HS-5 (cell line): Measurements from ENCODE around the gene CHMP4B.
"Not testable (repeated sequence)": the region's sequence is repeated elsewhere in the genome, so short reads cannot be mapped to it uniquely, and the experiment has no call there.

Experiments used
- DNase-seq: peaks from one replicate; pipeline ENCODE4 v3.0.0-alpha.2; 2012; ENCODE audit warnings: low read depth

The CHMP4B gene

GRCh38 chr20:33790566-33790965 is 20.6 kb upstream of the CHMP4B start:
- no peak for DNase-seq

GRCh38 chr20:33791021-33791420 is 20.1 kb upstream of the CHMP4B start:
- no peak for DNase-seq

DNA sequence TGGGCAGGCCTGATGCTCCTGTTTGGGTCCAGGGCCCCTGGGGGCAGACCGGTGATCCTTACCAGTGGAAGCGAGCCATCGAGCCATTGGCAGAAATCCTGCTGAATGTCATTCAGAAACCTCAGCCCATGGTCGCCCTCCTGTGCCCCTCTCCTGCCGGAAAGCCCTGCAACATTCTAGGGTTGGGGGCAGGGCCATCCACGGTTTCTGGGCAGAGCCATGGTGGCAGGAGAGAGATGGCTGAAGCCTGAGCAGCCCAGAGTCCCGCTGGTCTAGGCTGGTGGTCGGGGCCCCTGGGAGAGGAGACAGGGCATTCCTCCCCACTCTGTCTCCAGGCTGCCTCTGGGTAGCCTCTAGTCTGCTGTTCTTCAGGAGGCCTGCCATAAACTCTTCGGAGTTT is 19.6 kb upstream of the CHMP4B start:
- no peak for DNase-seq

DNA sequence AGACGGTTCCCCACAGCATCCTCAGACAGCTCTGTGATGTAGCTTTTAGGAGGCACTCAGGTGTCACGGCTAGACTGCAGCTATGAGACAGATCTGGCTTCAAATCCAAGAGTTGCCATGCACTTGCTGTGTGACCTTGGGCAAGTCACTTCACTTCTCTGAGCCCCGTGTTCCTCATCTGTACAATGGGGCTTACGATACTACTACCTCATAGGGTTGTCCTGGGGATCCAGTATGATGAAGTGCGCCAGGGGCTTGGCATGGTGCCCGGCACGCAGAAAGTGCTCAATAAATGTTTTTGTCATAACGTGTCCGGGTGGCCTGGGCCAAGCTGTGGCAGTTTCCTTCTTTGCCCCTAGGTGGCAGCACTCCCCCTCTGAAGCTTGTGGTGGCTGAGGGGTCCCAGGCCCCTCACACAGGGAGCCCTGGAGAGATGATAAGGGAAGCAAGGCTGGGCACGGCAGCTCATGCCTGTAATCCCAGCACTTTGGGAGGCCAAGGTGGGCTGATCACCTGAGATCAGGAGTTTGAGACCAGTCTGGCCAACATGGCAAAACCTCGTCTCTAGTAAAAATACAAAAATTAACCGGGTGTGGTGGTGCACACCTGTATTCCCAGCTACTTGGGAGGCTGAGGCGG is 19.1 kb upstream of the CHMP4B start:
- no peak for DNase-seq

DNA sequence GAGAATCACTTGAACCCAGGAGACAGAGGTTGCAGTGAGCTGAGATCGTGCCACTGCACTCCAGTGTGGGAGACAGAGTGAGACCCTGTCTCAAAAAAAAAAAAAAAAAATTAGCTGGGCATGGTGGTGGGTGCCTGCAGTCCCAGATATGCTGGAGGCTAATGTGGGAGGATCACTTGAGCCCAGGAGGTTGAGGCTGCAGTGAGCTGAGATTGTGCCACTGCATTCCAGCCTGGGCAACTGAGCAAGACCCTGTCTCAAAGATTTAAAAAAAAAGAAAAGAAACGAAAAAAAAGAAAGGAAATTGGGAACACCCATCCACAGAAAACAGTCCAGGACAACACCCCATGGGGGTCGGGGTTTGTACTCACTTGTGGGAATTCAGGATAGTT is 18.6 kb upstream of the CHMP4B start:
- DNase-seq, result not testable (repeated sequence)

DNA sequence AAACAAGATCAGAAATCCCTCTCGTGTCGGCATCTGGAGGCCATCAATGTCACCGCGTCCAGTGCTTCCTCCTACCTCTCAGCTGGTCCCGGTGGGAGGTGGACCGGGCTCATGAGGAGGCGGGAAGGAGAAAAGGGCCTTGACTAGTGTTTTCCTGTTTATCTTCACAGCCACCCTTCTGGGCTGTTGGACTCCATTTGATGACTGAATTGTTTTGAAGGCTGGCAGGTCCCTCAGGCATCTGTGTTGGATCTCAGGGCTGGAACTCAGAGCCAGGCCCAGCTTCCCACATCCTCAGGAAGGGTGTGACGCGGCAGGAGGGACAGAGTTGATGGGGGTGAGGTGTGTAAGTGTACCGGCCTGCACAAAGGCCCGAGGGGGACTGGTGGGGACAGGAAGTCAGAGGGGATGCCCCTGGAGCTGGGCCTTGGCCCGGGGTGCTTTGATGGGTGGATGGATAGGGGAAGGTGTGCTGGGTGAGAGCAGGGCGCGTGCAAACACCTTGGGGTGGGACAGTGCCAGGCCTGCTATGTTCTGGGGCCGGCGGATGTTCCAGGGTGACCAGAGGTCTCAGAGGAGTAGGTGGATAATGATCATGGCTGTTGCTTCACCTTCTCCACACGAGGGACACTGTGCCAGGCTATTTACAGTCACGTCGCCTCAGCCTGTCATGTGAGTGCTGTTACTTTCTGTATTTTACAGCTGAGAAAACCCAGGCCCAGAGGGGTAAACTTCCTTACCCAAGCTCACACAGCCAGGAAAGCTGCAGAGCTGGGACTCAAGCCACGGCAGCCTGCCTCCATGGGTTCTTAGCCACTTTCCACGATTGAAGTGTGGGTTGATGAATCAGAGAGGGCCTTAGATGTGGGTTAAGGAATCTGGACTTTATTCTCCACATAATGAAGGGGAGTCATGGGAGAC is 17.9 kb upstream of the CHMP4B start:
- DNase-seq, result no peak

DNA sequence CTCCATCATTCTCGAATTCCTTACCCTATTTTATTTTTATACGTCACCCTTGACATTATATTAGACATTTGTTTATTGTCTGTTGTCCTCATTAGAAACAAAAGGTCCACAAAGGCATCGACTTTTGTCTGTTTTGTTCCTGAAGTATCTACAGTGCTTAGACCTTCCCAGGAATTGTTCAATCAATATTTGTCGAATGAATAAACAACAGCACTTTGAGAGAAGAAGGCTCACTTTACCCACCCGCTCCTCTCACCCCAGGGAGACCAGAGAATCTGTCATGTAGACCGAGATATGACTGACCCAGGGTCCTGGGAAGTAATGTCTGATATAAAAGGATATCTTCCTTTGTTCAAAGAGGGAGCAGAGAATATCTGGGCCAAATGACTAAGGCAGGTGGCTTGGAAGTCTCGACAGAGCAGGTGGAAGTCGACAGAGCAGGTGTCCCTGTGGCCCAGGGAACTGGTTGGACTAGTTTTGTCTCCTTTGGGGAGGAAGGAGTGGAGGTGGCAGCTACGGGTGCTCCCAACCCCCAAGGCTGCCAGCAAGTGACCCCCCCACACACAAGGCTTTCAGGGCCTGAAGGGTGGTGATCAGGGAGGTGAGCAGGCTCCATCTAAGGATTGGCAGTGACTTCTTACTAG is 14.8 kb upstream of the CHMP4B start:
- no peak for DNase-seq

DNA sequence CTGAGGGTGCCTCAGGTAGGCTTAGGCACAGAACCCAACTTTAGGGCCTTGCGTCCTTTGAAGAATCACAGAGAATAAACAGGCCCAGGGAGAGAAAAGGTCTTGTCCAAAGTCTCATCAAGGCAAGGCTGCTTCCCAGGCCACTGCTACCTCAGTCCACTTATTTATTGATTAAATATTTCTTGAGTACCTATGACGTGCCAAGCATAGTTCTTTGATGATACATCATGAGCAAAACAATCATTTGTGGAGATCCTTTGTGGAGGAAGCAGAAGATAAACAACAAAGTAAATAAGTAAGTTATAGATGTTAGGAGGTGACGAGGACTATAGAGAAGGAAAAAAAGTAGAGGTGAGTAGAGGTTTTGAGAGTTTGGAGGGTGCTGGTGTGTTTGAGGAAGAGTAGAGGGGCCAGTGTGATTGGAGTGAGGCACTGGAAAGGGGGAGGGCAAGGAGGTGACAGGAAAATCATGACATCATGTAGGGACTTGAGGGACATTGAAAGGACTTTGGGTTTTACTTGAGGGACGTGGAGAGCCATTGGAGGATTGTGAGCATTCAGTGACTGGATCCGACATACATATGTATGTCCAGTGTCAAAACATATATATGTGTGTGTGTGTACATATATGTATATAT is 14.1 kb upstream of the CHMP4B start:
- DNase-seq, result no peak

GRCh38 chr20:33798444-33798843 is 12.7 kb upstream of the CHMP4B start:
- DNase-seq, result no peak

DNA sequence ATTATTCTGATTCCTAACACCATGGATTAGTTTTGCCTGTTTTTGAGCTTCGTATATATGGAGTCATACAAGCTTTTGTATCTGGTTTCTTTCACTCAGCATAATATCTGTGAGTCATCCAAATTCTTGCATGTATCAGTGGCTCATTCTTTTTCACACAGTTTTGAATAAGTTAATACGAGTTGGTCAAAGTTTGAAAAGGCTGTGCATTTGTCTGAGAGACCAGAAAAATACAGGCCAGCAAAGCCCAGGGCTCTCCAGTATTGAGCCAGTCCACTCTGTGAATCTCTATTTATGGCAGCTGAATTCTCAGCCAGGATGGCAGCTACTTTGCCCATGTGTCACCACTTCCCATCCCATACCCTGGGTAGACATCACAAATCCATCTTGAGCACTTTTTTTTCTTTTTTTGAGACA is 7.2 kb upstream of the CHMP4B start:
- peak; percentile 66 for DNase-seq

GRCh38 chr20:33808388-33808787 is 2.8 kb upstream of the CHMP4B start:
- no peak for DNase-seq

DNA sequence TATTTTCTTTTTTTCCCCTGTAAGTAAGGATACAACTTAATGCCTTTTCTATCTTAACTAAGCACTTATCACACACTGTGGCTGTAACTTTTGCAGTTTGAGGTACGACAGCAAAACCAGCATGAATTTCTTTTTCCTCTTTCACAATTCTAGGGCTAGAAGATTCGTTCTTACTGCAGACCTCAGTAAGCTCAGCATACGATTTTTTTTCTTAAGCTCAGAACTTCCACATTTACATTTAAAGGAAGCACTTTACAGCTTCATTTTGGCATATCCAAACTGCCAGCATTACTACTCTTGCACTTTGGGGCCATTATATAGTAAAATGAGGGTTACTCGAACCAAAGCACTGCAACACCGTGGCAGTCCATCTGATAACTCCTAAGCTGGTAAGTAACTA is 889 bp upstream of the CHMP4B start:
- no peak for DNase-seq

DNA sequence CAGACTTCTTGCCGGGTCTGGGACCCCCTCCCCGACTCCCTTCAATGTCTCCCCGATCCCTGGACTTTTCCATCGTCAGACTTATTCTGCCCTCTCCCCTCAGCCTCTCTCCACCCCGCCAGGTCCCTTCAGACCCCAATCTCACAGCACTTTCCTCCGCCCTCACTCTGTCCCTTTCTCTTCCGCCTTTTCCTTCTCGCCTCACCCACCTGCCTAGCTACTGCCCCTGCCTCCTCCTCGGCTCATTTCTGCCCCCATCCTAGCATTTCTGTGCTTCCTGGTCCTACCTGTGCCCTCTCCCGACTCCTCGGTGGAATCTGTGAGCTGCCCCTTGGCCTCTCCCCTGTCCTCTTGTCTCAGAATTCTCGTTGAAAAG is 616 bp downstream of the CHMP4B start:
- no peak for DNase-seq

DNA sequence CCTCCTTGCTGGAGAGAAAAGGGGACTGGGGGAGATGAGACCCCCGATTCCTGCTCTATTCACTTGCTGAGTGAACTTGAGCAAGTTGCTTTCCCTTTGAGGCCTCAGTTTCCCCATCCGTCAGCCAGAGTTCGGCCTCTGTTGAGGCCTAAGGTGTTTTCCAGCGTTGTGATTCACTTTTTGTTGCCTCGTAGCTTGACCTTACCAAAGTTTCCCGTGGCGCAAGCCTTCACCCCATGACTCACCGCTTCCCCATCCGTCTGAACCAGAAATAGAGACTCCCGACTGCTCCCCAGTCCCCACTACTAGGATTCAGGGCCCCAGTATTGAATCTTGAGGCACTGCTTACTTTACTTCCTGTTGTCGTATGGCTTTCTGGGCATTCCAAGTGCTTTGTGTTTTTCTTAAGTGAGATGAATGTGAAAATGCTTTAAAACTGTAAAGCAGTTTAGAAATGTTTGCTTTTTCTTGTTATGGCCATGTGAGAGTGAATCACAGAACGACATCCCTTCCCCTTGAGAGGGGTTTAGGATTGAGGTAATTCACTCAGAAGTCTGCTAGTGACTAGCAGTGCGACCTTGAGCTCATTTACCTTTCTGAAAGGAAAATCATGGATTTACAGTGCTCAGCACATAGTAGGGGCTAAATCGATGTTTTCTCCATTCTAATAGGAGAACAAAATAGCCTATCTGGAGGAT is 1.2 kb downstream of the CHMP4B start:
- peak; percentile 78 for DNase-seq

- no peak for DNase-seq
Observed at GRCh38 chr20:33812908-33813462, 1.8 kb downstream of the CHMP4B start.

GRCh38 chr20:33814238-33814712 is 3.1 kb downstream of the CHMP4B start:
- no peak for DNase-seq

DNA sequence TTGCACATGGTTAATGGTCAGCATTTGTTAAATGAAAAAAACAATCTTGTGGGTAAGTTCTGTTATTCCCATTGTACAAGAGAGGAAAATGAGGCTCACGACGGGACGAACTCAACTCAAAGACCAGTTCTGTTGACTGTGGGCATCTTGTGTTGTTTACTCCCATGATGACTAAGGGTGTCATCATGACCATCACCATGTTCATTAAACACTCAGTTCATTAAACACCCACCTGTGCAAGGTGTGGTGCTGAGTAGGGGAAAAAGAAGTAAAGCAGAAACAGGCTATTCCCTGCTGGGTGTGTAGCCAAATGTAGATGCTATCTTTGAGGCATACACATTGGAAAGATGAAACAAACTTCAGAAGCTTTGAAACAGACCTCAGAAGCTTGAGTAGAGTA is 4.5 kb downstream of the CHMP4B start:
- no peak for DNase-seq

- DNase-seq, result no peak
Observed at GRCh38 chr20:33816191-33816590, 5.0 kb downstream of the CHMP4B start.

GRCh38 chr20:33817411-33817810 is 6.3 kb downstream of the CHMP4B start:
- no peak for DNase-seq

DNA sequence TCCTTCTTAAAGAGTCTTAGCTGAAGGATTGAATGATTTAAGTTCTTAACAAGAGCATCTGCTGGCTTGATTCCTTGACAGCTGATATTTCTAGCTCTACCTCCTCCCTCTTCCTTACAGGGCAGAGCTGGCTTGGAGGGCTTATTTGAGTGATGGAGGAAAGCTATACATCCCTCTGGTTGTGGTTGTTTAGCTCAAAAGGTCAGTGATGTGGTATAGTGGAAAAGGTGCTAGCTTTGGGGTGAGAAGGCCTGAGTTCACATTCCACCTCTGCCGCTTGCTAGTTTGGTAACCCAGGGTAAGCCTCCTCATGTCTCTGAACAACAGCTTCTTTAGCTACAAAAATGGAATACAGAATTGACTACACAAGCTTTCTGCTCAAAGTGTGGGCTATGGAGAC is 8.3 kb downstream of the CHMP4B start:
- DNase-seq, result no peak

GRCh38 chr20:33820362-33820761 is 9.2 kb downstream of the CHMP4B start:
- DNase-seq, result no peak
